NT2/D1 (cell line): ENCODE measurements around the gene FRMD4A.
"Not testable (repeated sequence)": the region's sequence is repeated elsewhere in the genome, so short reads cannot be mapped to it uniquely, and the experiment has no call there.

Source experiments
- SUZ12 ChIP-seq: IDR thresholded peaks from 2 replicates; pipeline ENCODE4 v1.6.1; 2011; ENCODE audit not compliant: insufficient read length, insufficient read depth; ENCODE audit errors: extremely low read depth
- YY1 ChIP-seq: IDR thresholded peaks from 2 replicates; pipeline ENCODE4 v1.6.1; 2011; ENCODE audit not compliant: insufficient read length, insufficient read depth
- ZNF274 ChIP-seq: IDR thresholded peaks from 2 replicates; pipeline ENCODE4 v1.6.1; 2011; ENCODE audit warnings: mild to moderate bottlenecking, low read depth, low read length

DNA sequence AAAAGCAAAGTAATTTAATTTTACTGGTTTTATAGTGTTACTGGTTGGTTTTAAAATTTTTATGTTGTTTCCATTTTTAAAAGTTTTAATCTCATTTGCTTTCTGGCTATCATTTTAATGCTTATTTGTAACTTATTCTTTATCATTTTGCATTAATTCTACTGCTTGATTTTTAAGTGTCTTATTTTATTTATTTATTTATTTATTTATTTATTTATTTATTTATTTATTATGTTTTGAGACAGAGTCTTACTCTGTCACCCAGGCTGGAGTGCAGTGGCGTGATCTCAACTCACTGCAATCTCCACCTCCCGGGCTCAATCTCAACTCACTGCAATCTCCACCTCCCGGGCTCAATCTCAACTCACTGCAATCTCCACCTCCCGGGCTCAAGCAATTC lies 131.6 kb downstream of the FRMD4A start:
- TF ChIP-seq SUZ12, YY1, ZNF274: not testable (repeated sequence)
